NCI-H146 (cell line): Measurements from ENCODE around the gene OR6V1.
"Not testable (repeated sequence)": the region's sequence is repeated elsewhere in the genome, so short reads cannot be mapped to it uniquely, and the experiment has no call there.

ENCODE experiments used
- DNase-seq: peaks from one replicate; lab custom pipeline; 2025; lab: John Stamatoyannopoulos, UW

Gene OR6V1

GRCh38 chr7:143042790-143043271 lies 9.3 kb upstream of the OR6V1 start:
- DNase-seq, result no peak

- no peak for DNase-seq
These were observed 8.8 kb upstream of the OR6V1 start for GRCh38 chr7:143043391-143043790.

GRCh38 chr7:143046426-143046851 lies 5.7 kb upstream of the OR6V1 start:
- no peak for DNase-seq

GRCh38 chr7:143047326-143047725 lies 4.8 kb upstream of the OR6V1 start:
- no peak for DNase-seq

GRCh38 chr7:143048827-143049226 lies 3.3 kb upstream of the OR6V1 start:
- no peak for DNase-seq

- no peak for DNase-seq
These were observed 2.8 kb upstream of the OR6V1 start for GRCh38 chr7:143049362-143049761.

- no peak for DNase-seq
These were observed 1.2 kb upstream of the OR6V1 start for GRCh38 chr7:143050931-143051330.

- DNase-seq, result no peak
These were observed 2.5 kb downstream of the OR6V1 start for GRCh38 chr7:143054621-143055020.

- no peak for DNase-seq
These were observed 3.6 kb downstream of the OR6V1 start for GRCh38 chr7:143055754-143056153.

GRCh38 chr7:143063741-143064140 lies 11.6 kb downstream of the OR6V1 start:
- no peak for DNase-seq

GRCh38 chr7:143068446-143068845 lies 16.3 kb downstream of the OR6V1 start:
- DNase-seq, result no peak

- DNase-seq, result no peak
These were observed 17.9 kb downstream of the OR6V1 start for GRCh38 chr7:143069912-143070500.

GRCh38 chr7:143073556-143073955 lies 21.4 kb downstream of the OR6V1 start:
- no peak for DNase-seq

- DNase-seq, result no peak
These were observed 22.0 kb downstream of the OR6V1 start for GRCh38 chr7:143074141-143074540.

GRCh38 chr7:143085109-143085508 lies 33.0 kb downstream of the OR6V1 start:
- DNase-seq, result no peak

GRCh38 chr7:143085610-143086009 lies 33.5 kb downstream of the OR6V1 start:
- not testable (repeated sequence) for DNase-seq

GRCh38 chr7:143088549-143089231 lies 36.5 kb downstream of the OR6V1 start:
- DNase-seq, result not testable (repeated sequence)

GRCh38 chr7:143096146-143096545 lies 44.0 kb downstream of the OR6V1 start:
- DNase-seq, result no peak

GRCh38 chr7:143099579-143099978 lies 47.4 kb downstream of the OR6V1 start:
- not testable (repeated sequence) for DNase-seq
